Measurements from ENCODE around the gene MDC1. TPM values are rescaled to one million over a fixed set of nuclear protein-coding genes. Genes with fewer than 3 reads are reported as not detected.

The MDC1 gene
- total RNA-seq, 1 experiment from 2014 or later = 75.8 TPM

GRCh38 chr6:30703011-30703410, 14.1 kb downstream of the MDC1 start:
- no peak for DNase-seq (ENCODE audit: low read depth, low spot score)
- H3K9ac ChIP-seq (ENCODE audit: low read length) = no peak overlapping the region
- ChIA-PET CTCF (no interaction called here), RAD21 (ENCODE audit: low non-redundant PET in 1 of 2, low total read pairs in 2 of 2, uncharacterized antibody in 2 of 2, unreplicated experiment in 2 of 2) (no interaction called here), POLR2A (interaction anchor here (1.4 kb wide), 1 partner anchor 14 kb away, joined by 4 read pairs; the partner anchor contains the start of gene MDC1)
- H3K27me3 ChIP-seq (ENCODE audit: insufficient read depth, low read length) = no peaks in the 10 kb centered on the region
- H4K20me1 ChIP-seq (ENCODE audit: insufficient read depth) = no peaks in the 10 kb centered on the region
- no peak for ATAC-seq
- no peaks in the 10 kb centered on the region for H3K9me3 ChIP-seq (ENCODE audit: control insufficient read depth in 1 of 2, insufficient read depth in 1 of 2, low read depth in 1 of 2, low read length in 2 of 2)
- H3K27ac ChIP-seq (ENCODE audit: low read depth, low read length) = no peak overlapping the region
- no peak overlapping the region for H3K4me3 ChIP-seq (replicated peaks in 1 of 2; ENCODE audit: low read depth in 1 of 2, low read length in 2 of 2)
- no peak overlapping the region for H3K4me2 ChIP-seq (ENCODE audit: low read length)
- H3K4me1 ChIP-seq (ENCODE audit: control insufficient read depth in 1 of 2, insufficient read depth in 2 of 2, low read length in 2 of 2) = peaks cover 4 to 9% of the 10 kb centered on the region in 2 experiments; a peak in 3 of 4 replicates
- no TSS peak for BruUV-seq (replicated peaks)
- no peak overlapping the region for H2AFZ ChIP-seq (ENCODE audit: low read depth, low read length, poor library complexity, severe bottlenecking)
- H3K79me2 ChIP-seq (ENCODE audit: insufficient read depth, low read length) = no peaks in the 10 kb centered on the region
- TF ChIP-seq SIN3A (IDR thresholded peaks at IDR 0.05; ENCODE audit: low read depth) (no peak), ZBTB33 (IDR thresholded peaks at IDR 0.05; ENCODE audit: extremely low read depth, insufficient replicate concordance, low read length) (no peak), TCF7L2 (IDR thresholded peaks at IDR 0.05; ENCODE audit: borderline replicate concordance, extremely low read depth, insufficient read depth, insufficient read length) (no peak), YY1 (IDR thresholded peaks at IDR 0.05; ENCODE audit: extremely low read depth, insufficient replicate concordance, low read depth, low read length) (no peak)
- intact Hi-C loops (cut with micrococcal nuclease) = no loop called here
- H3K9me2 ChIP-seq (ENCODE audit: insufficient read depth) = no peaks in the 10 kb centered on the region
- peaks cover 10 to 18% of the 10 kb centered on the region in 2 experiments; a peak in 3 of 4 replicates for H3K36me3 ChIP-seq (ENCODE audit: control insufficient read depth in 1 of 2, insufficient read depth in 2 of 2, low read length in 2 of 2)

- ATAC-seq = no peak
- H3K36me3 ChIP-seq (ENCODE audit: control insufficient read depth in 1 of 2, insufficient read depth in 2 of 2, low read length in 2 of 2) = peaks cover 7 to 18% of the 10 kb centered on the region in 2 experiments; a peak in 3 of 4 replicates
- no peak overlapping the region for H3K9ac ChIP-seq (ENCODE audit: low read length)
- no peak overlapping the region for H3K4me3 ChIP-seq (replicated peaks in 1 of 2; ENCODE audit: low read depth in 1 of 2, low read length in 2 of 2)
- H2AFZ ChIP-seq (ENCODE audit: low read depth, low read length, poor library complexity, severe bottlenecking) = no peak overlapping the region
- no peak for TF ChIP-seq TCF7L2 (IDR thresholded peaks at IDR 0.05; ENCODE audit: borderline replicate concordance, extremely low read depth, insufficient read depth, insufficient read length)
- TF ChIP-seq MAX (IDR thresholded peaks at IDR 0.05) = no peak
- TF ChIP-seq EZH2phosphoT487 (IDR thresholded peaks at IDR 0.05; ENCODE audit: borderline replicate concordance) = no peak
- no peak for TF ChIP-seq RAD21 (IDR thresholded peaks at IDR 0.05; ENCODE audit: low read depth)
- no peak for TF ChIP-seq EGR1 (IDR thresholded peaks at IDR 0.05; ENCODE audit: low read depth)
- TF ChIP-seq POLR2A (IDR thresholded peaks at IDR 0.05; ENCODE audit: borderline replicate concordance, extremely low read depth, insufficient read depth, insufficient read length) = no peak
- no peak for TF ChIP-seq YY1 (IDR thresholded peaks at IDR 0.05; ENCODE audit: extremely low read depth, insufficient replicate concordance, low read depth, low read length)
- no peak for TF ChIP-seq CEBPB (IDR thresholded peaks at IDR 0.05; ENCODE audit: low read depth)
- no peaks in the 10 kb centered on the region for H4K20me1 ChIP-seq (ENCODE audit: insufficient read depth)
- H3K4me1 ChIP-seq (ENCODE audit: control insufficient read depth in 1 of 2, insufficient read depth in 2 of 2, low read length in 2 of 2) = peaks cover 8 to 11% of the 10 kb centered on the region in 2 experiments
- H3K9me2 ChIP-seq (ENCODE audit: insufficient read depth) = no peaks in the 10 kb centered on the region
- H3K9me3 ChIP-seq (ENCODE audit: control insufficient read depth in 1 of 2, insufficient read depth in 1 of 2, low read depth in 1 of 2, low read length in 2 of 2) = no peaks in the 10 kb centered on the region
- BruUV-seq (replicated peaks) = no TSS peak
- H3K79me2 ChIP-seq (ENCODE audit: insufficient read depth, low read length) = no peaks in the 10 kb centered on the region
- H3K27ac ChIP-seq (ENCODE audit: low read depth, low read length) = no peak overlapping the region
- no peaks in the 10 kb centered on the region for H3K27me3 ChIP-seq (ENCODE audit: insufficient read depth, low read length)
- DNase-seq (ENCODE audit: low read depth, low spot score) = no peak
- POLR2A ChIA-PET = no interaction called here
- intact Hi-C loops (cut with micrococcal nuclease) = no loop called here
- no peak overlapping the region for H3K4me2 ChIP-seq (ENCODE audit: low read length)
- CTCF ChIA-PET = no interaction called here
- RAD21 ChIA-PET (ENCODE audit: low non-redundant PET in 1 of 2, low total read pairs in 2 of 2, uncharacterized antibody in 2 of 2, unreplicated experiment in 2 of 2) = no interaction called here
Observed at GRCh38 chr6:30700340-30700739, 16.7 kb downstream of the MDC1 start.
